Measurements from ENCODE around the gene YIPF7. TPM values are rescaled to one million over a fixed set of nuclear protein-coding genes. Genes with fewer than 3 reads are reported as not detected.

YIPF7 gene
- not detected in 2 replicates for total RNA-seq

GRCh38 chr4:44651425-44651824 is at the start of gene YIPF7:
TSS of gene YIPF7 (minus strand) at chr4:44651625. CDS start at chr4:44650100, 1,525 bp downstream.
- intact Hi-C loops (cut with micrococcal nuclease), result no loop called here

GRCh38 chr4:44701037-44701436 is 49.6 kb upstream of the YIPF7 start:
- intact Hi-C loops (cut with micrococcal nuclease), result no loop called here

GRCh38 chr4:44700427-44700826 is 49.0 kb upstream of the YIPF7 start:
- intact Hi-C loops (cut with micrococcal nuclease), result no loop called here

DNA sequence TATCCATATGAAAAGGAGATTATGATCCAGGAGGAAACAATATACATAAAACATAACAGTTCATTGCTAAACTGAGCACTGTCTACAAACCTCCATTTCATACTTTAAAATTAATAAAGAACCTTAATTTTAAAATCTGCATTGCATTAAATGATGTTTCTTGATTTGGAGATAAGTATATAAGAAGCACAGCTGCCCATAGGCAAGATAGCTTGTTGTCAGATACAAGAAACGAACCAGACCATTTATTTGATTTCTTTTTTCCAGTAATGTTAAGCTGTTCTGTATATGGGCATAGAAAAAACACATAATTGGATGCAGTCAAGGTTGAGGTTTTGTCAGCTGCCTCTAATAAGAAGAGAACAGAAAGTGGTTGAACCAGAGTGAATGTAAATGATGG is 33.2 kb upstream of the YIPF7 start:
- intact Hi-C loops (cut with micrococcal nuclease), result no loop called here

GRCh38 chr4:44679060-44679459 is 27.6 kb upstream of the YIPF7 start:
- intact Hi-C loops (cut with micrococcal nuclease), result loop anchor here (2.0 kb wide), 1 partner anchor 18 kb away; no protein-coding TSS in a partner anchor

DNA sequence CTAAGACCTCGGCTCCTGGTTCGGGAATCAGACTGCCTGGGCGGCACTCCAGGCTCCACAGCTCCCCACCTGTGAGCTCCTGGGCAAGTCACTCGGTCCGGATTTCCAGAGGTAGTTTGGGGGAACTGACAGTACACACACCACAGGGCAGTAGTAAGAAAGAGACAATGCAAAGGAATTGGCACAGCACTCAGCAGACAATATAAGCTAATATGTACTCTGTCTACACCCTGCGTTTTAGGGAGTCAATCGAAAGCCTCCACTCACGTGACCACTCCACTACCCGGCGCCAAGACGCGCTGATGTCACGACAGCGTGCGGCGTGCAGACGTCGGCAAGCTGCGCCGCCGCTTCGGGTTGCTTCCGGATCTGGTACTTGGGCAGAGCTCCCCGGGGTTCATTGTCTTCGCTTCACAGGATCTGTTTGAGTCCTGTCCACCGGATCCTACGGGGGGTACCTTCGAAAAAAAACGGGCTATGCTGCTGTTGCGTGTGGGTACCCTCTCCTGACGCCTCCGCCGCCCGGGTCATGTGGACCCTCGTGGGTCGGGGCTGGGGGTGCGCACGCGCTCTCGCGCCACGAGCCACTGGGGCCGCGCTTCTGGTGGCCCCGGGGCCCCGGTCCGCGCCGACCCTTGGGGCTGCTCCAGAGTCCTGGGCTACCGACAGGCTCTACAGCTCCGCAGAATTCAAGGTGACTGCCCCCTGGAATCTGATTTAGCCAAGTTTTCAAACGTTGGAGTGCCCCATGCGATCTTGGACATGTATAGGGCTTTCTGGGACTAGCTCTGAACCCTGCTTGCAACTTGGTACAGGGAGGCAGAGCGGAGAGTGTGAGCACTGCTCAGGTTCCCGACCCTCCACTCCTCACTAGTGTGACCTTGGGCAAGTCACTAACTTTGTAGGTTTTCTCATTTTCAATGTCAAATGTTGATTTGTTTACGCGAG is 26.9 kb upstream of the YIPF7 start, which contains the start of gene GUF1:
Gene GUF1, plus strand, starts transcription at position 327 of the 948 bp plus-strand sequence. Its CDS starts 203 bp downstream, at position 530.
- intact Hi-C loops (cut with micrococcal nuclease), result loop anchor here (1.0 to 2.0 kb wide), 3 partner anchors 18 to 229 kb away; partner anchors contain the start of gene GNPDA2

DNA sequence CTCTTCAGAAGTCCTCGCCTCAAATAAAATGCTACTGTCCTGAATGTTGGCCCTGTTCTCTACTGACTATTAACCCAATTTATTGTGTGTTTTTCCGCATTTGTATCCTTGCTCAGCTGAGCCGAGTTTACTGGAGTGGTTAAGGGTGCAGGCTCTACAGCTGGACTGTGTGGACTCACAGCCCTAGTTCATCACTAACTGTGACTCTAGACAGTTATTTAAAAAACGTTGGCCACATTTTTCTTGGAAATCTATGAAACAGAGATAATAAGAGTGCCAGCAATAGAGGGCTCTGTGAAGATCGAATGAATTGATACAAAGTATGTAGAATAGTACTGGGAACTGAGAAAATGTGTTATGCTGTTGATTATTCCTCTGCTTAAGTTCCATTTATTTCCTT is 23.9 kb upstream of the YIPF7 start:
- intact Hi-C loops (cut with micrococcal nuclease), result no loop called here

GRCh38 chr4:44674471-44674870 is 23.0 kb upstream of the YIPF7 start:
- intact Hi-C loops (cut with micrococcal nuclease), result no loop called here

DNA sequence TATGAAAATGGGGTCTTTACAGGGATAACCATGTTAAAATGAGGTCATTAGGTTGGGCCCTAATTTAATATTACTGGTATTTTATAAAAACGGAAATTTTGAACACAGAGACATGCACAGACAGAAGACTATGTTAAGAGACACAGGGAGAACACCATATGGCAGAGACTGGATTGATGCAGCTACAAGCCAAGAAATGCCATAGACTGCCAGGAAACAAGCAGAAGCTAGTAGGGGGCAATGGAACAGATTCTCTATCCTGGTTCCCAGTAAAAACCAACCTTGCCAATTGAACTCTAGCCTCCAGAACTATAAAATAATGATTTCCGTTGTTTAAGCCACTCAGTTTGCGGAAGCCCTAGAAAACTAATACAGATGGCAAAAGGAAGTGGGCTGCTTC is 20.2 kb upstream of the YIPF7 start:
- intact Hi-C loops (cut with micrococcal nuclease), result no loop called here

- intact Hi-C loops (cut with micrococcal nuclease), result no loop called here
Measured at GRCh38 chr4:44670506-44671199, 19.2 kb upstream of the YIPF7 start.

DNA sequence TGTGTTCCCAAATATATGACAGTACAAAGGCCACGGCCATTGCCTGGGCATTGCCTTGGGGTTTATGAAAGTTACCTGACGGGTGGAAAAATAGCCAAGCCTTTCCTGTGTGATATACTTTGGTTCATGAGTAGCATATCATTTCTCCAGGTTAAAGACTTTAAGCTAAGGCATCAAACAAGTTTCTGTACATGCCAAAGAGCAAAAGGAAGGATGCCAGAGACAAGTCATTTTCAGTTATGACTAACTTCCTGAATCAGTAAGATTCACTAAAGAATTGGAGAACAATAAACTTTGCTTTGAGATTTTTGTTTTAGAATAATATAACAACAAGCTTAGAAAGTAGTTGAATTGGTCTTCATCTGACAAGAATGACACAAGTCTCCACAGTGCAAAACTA is 17.1 kb upstream of the YIPF7 start:
- intact Hi-C loops (cut with micrococcal nuclease), result no loop called here

DNA sequence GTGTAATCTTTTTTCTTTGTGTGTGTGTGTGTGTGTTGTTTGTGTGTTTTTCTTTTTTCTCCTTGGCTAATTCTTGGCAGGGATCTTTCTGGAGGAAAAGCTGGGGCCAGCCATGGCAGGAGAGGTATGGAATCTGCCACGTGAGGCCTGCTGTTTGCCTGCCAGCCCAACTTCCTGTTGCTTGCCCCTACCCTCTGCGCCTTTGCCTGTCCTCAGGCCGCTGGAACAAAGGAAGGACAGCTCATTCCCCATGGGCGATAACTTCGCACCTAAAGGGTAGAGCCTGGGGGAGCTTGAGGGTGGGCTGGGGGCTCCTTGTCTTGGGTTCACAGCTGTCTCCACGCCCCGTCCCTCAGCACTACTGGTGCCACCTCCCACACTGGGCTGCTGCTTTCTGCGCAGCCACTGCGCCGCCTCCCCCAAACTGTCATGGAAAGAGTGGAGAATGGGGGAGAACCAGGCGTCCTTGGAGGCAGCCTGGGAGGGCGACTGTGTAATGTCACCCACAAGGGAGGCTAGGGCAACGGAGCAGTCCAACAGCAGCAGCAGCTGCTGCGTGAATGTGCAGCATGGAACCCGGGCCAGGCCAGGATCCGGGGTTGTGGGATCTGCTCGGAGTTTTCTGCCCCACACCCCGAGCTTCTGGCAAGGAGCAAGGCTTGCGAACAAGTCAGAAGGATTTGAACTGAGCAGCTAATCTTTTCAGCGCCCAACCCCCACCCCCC is 12.3 kb upstream of the YIPF7 start:
- intact Hi-C loops (cut with micrococcal nuclease), result no loop called here

DNA sequence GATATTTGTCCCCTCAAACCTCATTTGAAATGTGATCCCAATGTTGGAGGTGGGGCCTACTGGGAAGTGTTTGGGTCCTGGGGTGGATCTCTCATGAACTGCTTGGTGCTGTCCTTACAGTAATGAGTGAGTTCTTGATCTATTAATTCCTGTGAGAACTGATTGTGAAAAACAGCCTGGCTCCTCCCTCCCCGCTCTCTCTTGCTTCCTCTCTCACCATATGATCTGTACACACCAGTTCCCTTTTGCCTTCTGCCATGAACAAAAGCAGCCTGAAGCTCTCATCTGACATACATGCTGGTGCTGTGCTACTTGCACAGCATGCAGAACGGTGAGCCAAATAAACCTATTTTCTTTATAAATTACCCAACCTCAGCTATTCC is 11.2 kb upstream of the YIPF7 start:
- intact Hi-C loops (cut with micrococcal nuclease), result no loop called here

DNA sequence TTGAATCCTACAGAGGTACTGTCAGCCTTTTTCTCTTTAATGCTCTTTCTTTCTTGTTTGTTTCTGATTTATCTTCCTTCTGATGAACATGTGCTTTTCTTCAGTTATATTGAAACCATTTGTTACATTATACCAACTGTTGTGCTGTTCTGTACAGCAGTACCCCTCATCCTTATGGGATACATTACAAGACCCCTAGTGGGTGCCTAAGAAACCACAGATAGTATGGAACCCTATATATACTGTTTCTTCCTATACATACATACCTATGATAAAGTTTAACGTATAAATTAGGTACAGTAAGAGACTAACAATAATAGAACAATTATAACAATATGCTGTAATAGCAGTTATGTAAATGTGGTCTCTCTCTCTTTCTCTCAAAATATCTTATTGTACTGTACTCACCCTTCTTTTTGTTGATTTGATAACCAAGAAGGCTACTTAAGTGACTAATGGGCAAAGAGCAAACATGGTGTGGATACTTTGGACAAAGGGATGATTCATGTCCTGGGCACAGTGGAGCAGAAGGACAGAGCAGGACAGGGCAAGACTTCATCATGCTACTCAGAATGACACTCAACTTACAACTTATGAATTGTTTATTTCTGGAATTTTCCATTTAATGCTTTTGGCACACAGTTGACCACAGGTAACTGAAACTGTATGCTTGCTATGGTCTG is 10.7 kb upstream of the YIPF7 start:
- intact Hi-C loops (cut with micrococcal nuclease), result no loop called here

DNA sequence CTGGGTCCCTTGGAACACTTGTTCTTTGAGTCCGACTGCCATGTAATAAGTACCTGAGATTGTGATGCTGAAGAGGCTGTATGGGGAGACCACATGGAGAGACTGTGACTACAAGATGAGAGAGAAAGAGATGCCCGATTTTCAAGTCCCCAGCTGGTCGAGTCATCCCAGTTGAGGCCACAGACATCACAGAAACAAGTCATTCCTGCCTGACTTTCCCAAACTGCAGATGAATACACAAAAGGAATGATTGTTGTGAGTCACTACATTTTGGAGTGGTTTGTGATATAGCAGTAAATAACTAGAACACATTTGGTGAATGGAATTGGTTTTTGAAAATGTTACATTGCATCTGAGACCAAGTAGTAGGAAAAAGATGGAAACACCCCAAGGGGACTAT is 9.0 kb upstream of the YIPF7 start:
- intact Hi-C loops (cut with micrococcal nuclease), result no loop called here

GRCh38 chr4:44652002-44652401 is 577 bp upstream of the YIPF7 start:
- intact Hi-C loops (cut with micrococcal nuclease), result no loop called here

DNA sequence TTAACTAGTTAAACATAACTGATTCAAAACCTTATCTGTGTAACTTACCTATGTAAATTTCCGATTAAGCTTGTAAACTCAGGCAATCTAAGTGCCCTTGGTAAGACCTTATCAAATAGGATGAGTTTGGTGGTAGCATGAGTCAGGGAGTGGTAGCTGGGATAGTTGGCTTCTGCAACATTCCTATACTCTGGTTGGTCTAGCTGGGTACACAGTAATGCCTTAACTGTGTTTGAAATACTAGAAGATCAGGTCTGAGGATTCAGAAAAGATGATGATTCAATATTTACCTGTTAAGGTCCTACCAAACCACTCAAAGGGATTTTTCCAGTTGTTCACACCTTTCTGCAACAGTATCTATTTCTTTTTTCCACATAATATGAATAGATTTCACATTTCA is 5.3 kb downstream of the YIPF7 start:
- intact Hi-C loops (cut with micrococcal nuclease), result no loop called here

- intact Hi-C loops (cut with micrococcal nuclease), result no loop called here
Measured at GRCh38 chr4:44638091-44638490, 13.3 kb downstream of the YIPF7 start.

GRCh38 chr4:44632733-44633132 is 18.7 kb downstream of the YIPF7 start:
- intact Hi-C loops (cut with micrococcal nuclease), result no loop called here

GRCh38 chr4:44632089-44632488 is 19.3 kb downstream of the YIPF7 start:
- intact Hi-C loops (cut with micrococcal nuclease), result no loop called here

GRCh38 chr4:44629280-44629866 is 22.1 kb downstream of the YIPF7 start:
- intact Hi-C loops (cut with micrococcal nuclease), result loop anchor here (1.0 to 5.0 kb wide), 4 partner anchors 181 to 1635 kb away; partner anchors contain the start of gene KCTD8

Measured in T-helper 2 cell treated with Interferon-gamma antibody and Interleukin-4, amounts not matched to agents 100 ng/mL and 5 ng/mL, for 36 hours (primary cell).